Pulmonary artery endothelial cell (primary cell): Measurements from ENCODE around the gene SERHL2. TPM values are rescaled to one million over a fixed set of nuclear protein-coding genes. Genes with fewer than 3 reads are reported as not detected.
A peak's percentile ranks its signal among the peaks of the same experiment; 100 is the strongest.
"Not testable (repeated sequence)": the region's sequence is repeated elsewhere in the genome, so short reads cannot be mapped to it uniquely, and the experiment has no call there.

ENCODE experiments used
- DNase-seq: peaks from one replicate; pipeline ENCODE4 v3.0.0-alpha.2; 2011; ENCODE audit warnings: low read depth, low spot score
- total RNA-seq: library from RNA; depleted of rRNA; stranded (reverse); fragments of >200 nt; gene quantifications from 2 replicates; pipeline ENCODE4 v1.2.3, GENCODE V29; 2014

SERHL2 gene
- total RNA-seq, 1 donor from 2014 or later = 3.4 TPM

- DNase-seq = not testable (repeated sequence)
Measured at GRCh38 chr22:42574046-42574445, 20.3 kb downstream of the SERHL2 start.

GRCh38 chr22:42574468-42574867, 20.7 kb downstream of the SERHL2 start:
- DNase-seq = not testable (repeated sequence)

GRCh38 chr22:42575996-42576574, 22.3 kb downstream of the SERHL2 start:
- DNase-seq = not testable (repeated sequence)

GRCh38 chr22:42577141-42577540, 23.4 kb downstream of the SERHL2 start:
- DNase-seq = not testable (repeated sequence)

- DNase-seq = no peak
Measured at GRCh38 chr22:42577623-42578240, 24.0 kb downstream of the SERHL2 start.

- DNase-seq = not testable (repeated sequence)
Measured at GRCh38 chr22:42580040-42580439, 26.3 kb downstream of the SERHL2 start.

- DNase-seq = not testable (repeated sequence)
Measured at GRCh38 chr22:42581194-42581761, 27.5 kb downstream of the SERHL2 start.

- DNase-seq = peak; percentile 13
Measured at GRCh38 chr22:42581762-42582716, 28.3 kb downstream of the SERHL2 start.

GRCh38 chr22:42582987-42583386, 29.2 kb downstream of the SERHL2 start:
- DNase-seq = no peak

- DNase-seq = no peak
Measured at GRCh38 chr22:42584364-42584940, 30.7 kb downstream of the SERHL2 start.

GRCh38 chr22:42585096-42585495, 31.3 kb downstream of the SERHL2 start:
- DNase-seq = no peak

- DNase-seq = no peak
Measured at GRCh38 chr22:42586381-42586780, 32.6 kb downstream of the SERHL2 start.

- no peak for DNase-seq
Measured at GRCh38 chr22:42587588-42588175, 33.9 kb downstream of the SERHL2 start.

- DNase-seq = no peak
Measured at GRCh38 chr22:42591987-42592386, 38.2 kb downstream of the SERHL2 start.

- no peak for DNase-seq
Measured at GRCh38 chr22:42595434-42595833, 41.7 kb downstream of the SERHL2 start.

GRCh38 chr22:42596336-42596735, 42.6 kb downstream of the SERHL2 start:
- no peak for DNase-seq

GRCh38 chr22:42596863-42597530, 43.2 kb downstream of the SERHL2 start:
- DNase-seq = no peak

GRCh38 chr22:42601879-42602465, 48.2 kb downstream of the SERHL2 start:
- no peak for DNase-seq

GRCh38 chr22:42602470-42602869, 48.7 kb downstream of the SERHL2 start:
- DNase-seq = no peak

- no peak for DNase-seq
Measured at GRCh38 chr22:42603427-42603826, 49.7 kb downstream of the SERHL2 start.
